HUES48 (cell line): ENCODE results near the gene SPRY1.

ENCODE experiments used
- H3K27ac ChIP-seq: one replicate; pipeline ENCODE4 v1.7.0; 2013; ENCODE audit warnings: low read depth, low read length, inconsistent platforms
- H3K27me3 ChIP-seq: 2 replicates; pipeline ENCODE4 v1.6.1; 2013; ENCODE audit warnings: mild to moderate bottlenecking, low read length; ENCODE audit not compliant: control insufficient read depth, insufficient read depth
- H3K36me3 ChIP-seq: 2 replicates; pipeline ENCODE4 v1.6.1; 2013; ENCODE audit warnings: low read length; ENCODE audit not compliant: control insufficient read depth, insufficient read depth
- H3K4me1 ChIP-seq: 2 replicates; pipeline ENCODE4 v1.6.1; 2013; ENCODE audit warnings: mild to moderate bottlenecking, low read length; ENCODE audit not compliant: control insufficient read depth, insufficient read depth
- H3K4me3 ChIP-seq: 2 replicates; pipeline ENCODE4 v1.5.1; 2013; ENCODE audit warnings: mild to moderate bottlenecking, low read depth, low read length
- H3K9ac ChIP-seq: 2 replicates; pipeline ENCODE4 v1.6.1; 2013; ENCODE audit warnings: mild to moderate bottlenecking, low read depth, low read length, moderate library complexity
- H3K9me3 ChIP-seq: 2 replicates; pipeline ENCODE4 v1.6.1; 2013; ENCODE audit warnings: low read length; ENCODE audit not compliant: control insufficient read depth, insufficient read depth

The SPRY1 gene

DNA sequence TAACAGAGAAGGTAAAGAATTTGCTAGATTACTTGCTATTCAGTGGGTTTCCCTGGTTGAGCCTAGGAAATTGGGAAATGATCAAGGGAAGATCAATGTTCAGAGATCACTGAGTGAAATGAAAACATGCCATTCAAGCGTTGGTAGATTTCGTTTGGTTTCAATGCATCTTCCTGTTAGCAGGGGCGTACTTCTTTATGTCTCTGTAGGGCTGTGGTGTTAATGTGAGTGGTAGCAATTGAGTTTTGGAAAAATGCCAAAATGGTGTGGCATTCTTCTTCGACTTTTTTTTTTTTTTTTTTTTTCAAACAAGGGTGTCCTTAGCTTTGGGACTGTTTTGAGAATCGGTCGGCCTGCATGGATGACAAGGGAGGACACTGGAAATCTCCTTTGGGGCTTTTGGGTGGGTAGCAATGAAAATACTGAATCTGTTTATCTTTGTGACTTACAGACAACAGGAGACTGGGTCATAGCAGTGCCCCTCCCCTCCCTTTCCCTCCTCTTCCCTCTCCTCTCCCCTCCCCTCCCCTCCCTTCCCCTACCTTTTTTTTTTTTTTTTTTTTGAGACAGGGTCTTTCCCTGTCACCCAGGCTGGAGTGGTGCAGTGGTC, 50.4 kb downstream of the SPRY1 start:
- no peaks in the 10 kb centered on the region for H3K9me3 ChIP-seq
- H3K4me3 ChIP-seq: no peak overlapping the region
- no peaks in the 10 kb centered on the region for H3K27me3 ChIP-seq
- no peak overlapping the region for H3K9ac ChIP-seq
- no peak overlapping the region for H3K27ac ChIP-seq
- no peaks in the 10 kb centered on the region for H3K36me3 ChIP-seq
- H3K4me1 ChIP-seq: peaks cover 27% of the 10 kb centered on the region

DNA sequence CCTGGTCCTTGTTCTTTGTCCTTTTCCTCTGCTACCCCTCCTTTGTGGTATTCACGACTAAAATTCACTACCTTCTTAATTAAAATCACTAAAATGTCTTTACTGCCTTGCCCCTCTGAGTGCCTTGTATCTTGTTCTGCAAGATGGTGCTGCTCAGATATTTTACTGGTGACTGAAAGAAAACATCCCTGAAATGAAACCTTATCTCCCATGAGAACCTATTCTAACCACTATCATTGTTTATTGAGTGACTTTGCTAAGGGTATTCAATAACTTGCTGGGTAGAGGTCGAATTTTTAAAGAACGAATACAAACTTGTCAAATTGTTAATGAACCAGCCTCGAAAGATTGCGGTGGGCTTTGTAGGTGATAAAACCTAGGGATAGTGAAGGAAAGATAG, 52.8 kb downstream of the SPRY1 start:
- H3K9ac ChIP-seq: no peak overlapping the region

DNA sequence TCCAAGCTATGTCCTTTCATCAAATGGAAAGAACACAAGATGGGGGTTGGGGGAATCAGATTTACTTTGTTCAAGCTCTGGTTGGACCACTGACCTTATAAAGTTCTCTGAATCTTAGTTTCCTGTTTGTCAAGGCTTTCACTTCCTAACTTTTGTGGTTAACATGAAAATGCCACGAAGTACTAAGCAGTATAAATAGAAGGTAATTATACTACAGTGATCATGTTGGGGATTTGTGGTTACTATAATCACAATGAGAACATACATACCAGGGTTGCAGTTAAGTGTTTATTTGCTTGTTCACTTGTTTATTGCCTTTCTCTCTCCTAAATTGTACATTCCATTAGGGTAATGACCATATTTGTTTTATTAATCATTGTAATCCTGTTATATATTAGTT, 53.2 kb downstream of the SPRY1 start:
- no peak overlapping the region for H3K27ac ChIP-seq
- no peak overlapping the region for H3K9ac ChIP-seq
- H3K36me3 ChIP-seq: no peaks in the 10 kb centered on the region

More for the DNA sequence above, 52.8 kb downstream of the SPRY1 start:
- H3K36me3 ChIP-seq: no peaks in the 10 kb centered on the region
- H3K4me1 ChIP-seq: peaks cover 13% of the 10 kb centered on the region
- H3K27ac ChIP-seq: no peak overlapping the region
- no peak overlapping the region for H3K4me3 ChIP-seq
- no peaks in the 10 kb centered on the region for H3K27me3 ChIP-seq
- no peaks in the 10 kb centered on the region for H3K9me3 ChIP-seq

DNA sequence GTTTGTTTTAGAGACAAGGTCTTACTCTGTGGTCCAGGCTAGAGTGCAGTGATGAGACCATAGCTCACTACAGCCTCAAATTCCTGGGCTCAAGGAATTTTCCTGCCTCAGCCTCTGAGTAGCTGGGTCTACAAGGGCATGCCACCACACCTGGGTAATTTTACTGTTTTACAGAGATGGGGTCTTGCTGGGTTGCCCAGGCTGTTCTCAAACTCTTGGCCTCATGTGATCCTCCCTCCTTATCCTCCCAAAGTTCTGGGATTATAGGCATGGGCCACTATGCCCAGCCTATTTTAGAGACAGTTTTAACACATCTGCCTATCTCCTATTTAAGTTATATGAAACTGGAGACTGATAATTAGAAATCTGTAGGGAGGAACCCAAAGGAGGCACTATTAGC, 53.8 kb downstream of the SPRY1 start:
- H3K4me1 ChIP-seq: peaks cover 9% of the 10 kb centered on the region; the same call in 1 of the 2 replicates
- H3K36me3 ChIP-seq: no peaks in the 10 kb centered on the region
- no peak overlapping the region for H3K9ac ChIP-seq
- H3K27me3 ChIP-seq: no peaks in the 10 kb centered on the region
- no peak overlapping the region for H3K4me3 ChIP-seq
- no peaks in the 10 kb centered on the region for H3K9me3 ChIP-seq
- no peak overlapping the region for H3K27ac ChIP-seq

More for the DNA sequence above, 53.2 kb downstream of the SPRY1 start:
- H3K4me1 ChIP-seq: peaks cover 9% of the 10 kb centered on the region
- H3K4me3 ChIP-seq: no peak overlapping the region
- no peaks in the 10 kb centered on the region for H3K27me3 ChIP-seq
- no peaks in the 10 kb centered on the region for H3K9me3 ChIP-seq

DNA sequence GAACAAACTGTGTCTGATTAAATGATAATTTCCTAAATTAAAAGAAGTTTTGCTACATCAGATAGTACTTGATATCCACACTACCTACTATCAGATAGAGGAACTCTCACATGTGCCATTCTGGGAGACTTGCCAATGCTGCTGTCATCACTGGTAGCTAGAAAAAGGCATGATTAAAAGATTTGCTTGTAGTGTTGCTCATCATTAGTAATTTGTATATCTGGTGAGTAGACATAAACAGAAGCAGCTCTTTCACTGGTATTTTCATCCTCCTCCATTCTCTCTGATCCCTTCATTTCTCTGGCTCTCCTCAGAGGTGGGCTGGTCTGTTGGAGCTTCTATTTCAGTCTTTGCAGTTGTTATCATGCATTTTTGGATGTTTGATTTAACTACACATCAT, 56.0 kb downstream of the SPRY1 start:
- H3K4me3 ChIP-seq: no peak overlapping the region
- H3K9me3 ChIP-seq: no peaks in the 10 kb centered on the region
- no peaks in the 10 kb centered on the region for H3K27me3 ChIP-seq
- no peak overlapping the region for H3K9ac ChIP-seq
- H3K4me1 ChIP-seq: peaks cover 6% of the 10 kb centered on the region; the same call in 1 of the 2 replicates
- H3K36me3 ChIP-seq: no peaks in the 10 kb centered on the region
- H3K27ac ChIP-seq: no peak overlapping the region

DNA sequence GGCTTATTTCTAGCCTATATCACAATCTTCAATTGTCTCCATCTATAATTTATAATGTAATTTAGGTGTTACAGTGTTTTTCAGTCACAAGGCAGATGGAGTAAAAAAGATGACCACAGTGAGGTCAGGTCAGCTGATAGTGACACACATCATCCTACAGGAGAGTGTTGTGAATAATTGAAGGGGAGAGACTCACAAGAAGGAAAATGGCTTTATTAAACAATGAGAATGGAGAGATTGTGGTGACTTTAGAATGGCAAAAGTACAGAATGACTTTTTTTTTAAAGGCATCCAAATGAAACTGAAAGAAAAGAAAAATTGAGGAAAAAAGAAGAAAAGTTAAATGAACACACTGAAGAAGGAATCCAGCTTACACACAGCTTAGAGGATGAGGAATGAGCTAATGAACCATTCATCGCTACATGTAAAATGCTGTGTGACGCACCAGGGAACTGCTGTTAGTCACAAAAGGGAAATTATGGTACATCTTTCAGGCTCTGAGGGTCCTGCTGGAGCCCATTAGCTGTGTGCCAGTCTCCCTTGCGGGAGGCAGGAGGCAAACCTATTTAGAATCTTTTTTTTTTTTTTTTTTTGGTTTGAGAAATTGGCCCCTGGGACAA, 56.6 kb downstream of the SPRY1 start:
- no peaks in the 10 kb centered on the region for H3K9me3 ChIP-seq
- no peaks in the 10 kb centered on the region for H3K27me3 ChIP-seq
- H3K27ac ChIP-seq: no peak overlapping the region
- H3K4me3 ChIP-seq: no peak overlapping the region
- H3K4me1 ChIP-seq: peaks cover 6% of the 10 kb centered on the region; the same call in 1 of the 2 replicates
- no peak overlapping the region for H3K9ac ChIP-seq
- H3K36me3 ChIP-seq: no peaks in the 10 kb centered on the region
